ENCODE measurements around the gene TCTA.

The TCTA gene

DNA sequence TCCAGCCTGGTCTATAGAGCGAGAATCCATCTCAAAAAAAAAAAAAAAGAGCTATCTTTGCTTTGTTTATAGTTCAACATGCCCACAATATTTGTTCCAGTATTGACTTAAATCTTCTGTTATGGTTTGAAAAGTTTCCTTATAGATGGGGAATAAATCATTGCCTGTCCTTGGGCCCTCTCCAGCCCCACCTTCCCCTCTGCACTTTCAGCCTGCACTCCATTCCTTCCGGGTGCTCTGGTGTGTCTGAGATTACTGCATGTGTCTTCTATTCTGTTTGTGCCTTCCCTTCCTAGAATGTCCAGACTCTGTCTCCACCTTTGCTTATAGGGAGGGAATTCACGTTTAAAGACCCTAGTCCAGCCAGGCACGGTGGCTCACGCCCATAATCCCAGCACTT is 28.8 kb upstream of the TCTA start:
- Histone ChIP-seq H3K36me3 (ENCODE audit: control insufficient read depth, low read length) (peaks cover 17% of the 10 kb centered on the region), H3K27ac (ENCODE audit: low read depth, low read length) (no peak overlapping the region), H3F3A (ENCODE audit: control insufficient read depth, insufficient read depth) (0 out of 2 replicates have a peak, but pooled peaks cover 6% of the 10 kb centered on the region), H3K79me2 (ENCODE audit: control insufficient read depth, low read length) (peaks cover 98% of the 10 kb centered on the region), H4K20me1 (ENCODE audit: control insufficient read depth, insufficient read depth, low read depth, low read length) (peaks cover 24% of the 10 kb centered on the region; the same call in 1 of the 2 replicates), H3K9me3 (ENCODE audit: control insufficient read depth, insufficient read depth, low read length) (no peaks in the 10 kb centered on the region), H3K9me2 (replicated peaks; ENCODE audit: control insufficient read depth, low read length) (no peaks in the 10 kb centered on the region), H3K4me3 (ENCODE audit: low read length) (no peak overlapping the region), H3K4me2 (ENCODE audit: low read length) (no peak overlapping the region), H3K27me3 (ENCODE audit: control insufficient read depth, low read length) (no peaks in the 10 kb centered on the region), H3K4me1 (ENCODE audit: control insufficient read depth, low read length) (peaks cover 53% of the 10 kb centered on the region)
- TF ChIP-seq EZH2phosphoT487 (IDR thresholded peaks at IDR 0.05; ENCODE audit: borderline replicate concordance, low read length): no peak
- TF ChIP-seq, protein P1, sequence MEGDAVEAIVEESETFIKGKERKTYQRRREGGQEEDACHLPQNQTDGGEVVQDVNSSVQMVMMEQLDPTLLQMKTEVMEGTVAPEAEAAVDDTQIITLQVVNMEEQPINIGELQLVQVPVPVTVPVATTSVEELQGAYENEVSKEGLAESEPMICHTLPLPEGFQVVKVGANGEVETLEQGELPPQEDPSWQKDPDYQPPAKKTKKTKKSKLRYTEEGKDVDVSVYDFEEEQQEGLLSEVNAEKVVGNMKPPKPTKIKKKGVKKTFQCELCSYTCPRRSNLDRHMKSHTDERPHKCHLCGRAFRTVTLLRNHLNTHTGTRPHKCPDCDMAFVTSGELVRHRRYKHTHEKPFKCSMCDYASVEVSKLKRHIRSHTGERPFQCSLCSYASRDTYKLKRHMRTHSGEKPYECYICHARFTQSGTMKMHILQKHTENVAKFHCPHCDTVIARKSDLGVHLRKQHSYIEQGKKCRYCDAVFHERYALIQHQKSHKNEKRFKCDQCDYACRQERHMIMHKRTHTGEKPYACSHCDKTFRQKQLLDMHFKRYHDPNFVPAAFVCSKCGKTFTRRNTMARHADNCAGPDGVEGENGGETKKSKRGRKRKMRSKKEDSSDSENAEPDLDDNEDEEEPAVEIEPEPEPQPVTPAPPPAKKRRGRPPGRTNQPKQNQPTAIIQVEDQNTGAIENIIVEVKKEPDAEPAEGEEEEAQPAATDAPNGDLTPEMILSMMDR (IDR thresholded peaks at IDR 0.05; ENCODE audit: low read depth, low read length, poor library complexity, severe bottlenecking): no peak

DNA sequence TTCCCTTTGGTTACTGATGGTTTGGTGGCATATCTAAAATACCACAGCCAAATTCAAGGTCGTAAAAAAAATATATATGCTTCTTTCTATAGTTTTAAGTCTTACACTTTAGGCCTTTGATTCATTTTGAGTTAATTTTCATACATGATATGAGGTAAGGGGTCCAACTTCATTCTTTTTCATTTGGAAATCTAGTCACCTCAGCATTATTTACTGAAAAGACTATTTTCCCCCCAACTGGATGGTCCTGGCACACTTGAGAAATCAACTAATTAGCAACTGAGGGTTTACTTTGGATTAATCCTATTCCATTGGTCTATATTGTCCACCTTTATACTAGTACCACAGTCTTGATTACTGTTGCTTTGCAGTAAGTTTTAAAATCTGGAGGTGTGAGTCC is 26.6 kb upstream of the TCTA start:
- H3K4me2 ChIP-seq (ENCODE audit: low read length): peak overlapping the region; percentile 41
- H3K9me3 ChIP-seq (ENCODE audit: control insufficient read depth, insufficient read depth, low read length): no peaks in the 10 kb centered on the region

DNA sequence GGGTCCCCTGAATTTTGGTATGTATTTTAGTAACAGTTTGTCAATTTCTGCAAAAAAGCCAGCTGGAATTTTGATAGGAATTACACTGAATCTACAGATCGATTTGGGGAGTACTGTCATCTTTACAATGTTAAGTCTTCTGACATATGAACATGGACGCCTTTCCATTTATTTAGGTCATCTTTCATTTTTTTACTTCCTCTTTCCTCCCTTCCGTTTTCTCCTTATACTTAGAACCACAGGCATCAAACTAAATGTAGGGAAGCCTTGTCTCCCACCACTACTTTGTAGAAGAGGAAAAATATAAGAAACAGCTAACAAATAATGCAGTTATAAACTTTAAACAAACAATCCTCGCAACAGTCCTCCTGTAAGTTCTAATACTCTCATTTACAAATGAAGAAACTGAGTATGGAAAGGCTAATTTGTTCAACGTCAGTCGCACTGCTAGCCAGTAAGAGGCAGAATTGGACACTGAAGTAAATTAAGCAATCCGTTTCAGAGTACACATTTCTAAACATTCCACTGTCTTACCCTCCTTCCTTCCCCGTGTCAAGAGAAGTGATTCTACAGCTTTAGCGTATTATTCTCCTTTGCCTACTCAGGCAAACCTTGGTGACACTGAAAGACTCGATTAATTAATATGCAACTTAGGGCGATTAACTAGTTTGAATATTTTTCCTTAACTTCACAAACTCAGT is 26.0 kb upstream of the TCTA start:
- H3K27me3 ChIP-seq (ENCODE audit: control insufficient read depth, low read length): no peaks in the 10 kb centered on the region
- H3K4me1 ChIP-seq (ENCODE audit: control insufficient read depth, low read length): peaks cover 50% of the 10 kb centered on the region
- H3K4me2 ChIP-seq (ENCODE audit: low read length): peak overlapping the region; percentile 41
- no peak for TF ChIP-seq EZH2phosphoT487 (IDR thresholded peaks at IDR 0.05; ENCODE audit: borderline replicate concordance, low read length)
- TF ChIP-seq, protein P1 (IDR thresholded peaks at IDR 0.05; ENCODE audit: low read depth, low read length, poor library complexity, severe bottlenecking): no peak
- no peaks in the 10 kb centered on the region for H3K9me3 ChIP-seq (ENCODE audit: control insufficient read depth, insufficient read depth, low read length)
- H3K4me3 ChIP-seq (ENCODE audit: low read length): no peak overlapping the region; the same call in 1 of the 2 replicates
- H3K27ac ChIP-seq (ENCODE audit: low read depth, low read length): 0 out of 2 replicates have a peak overlapping the region, but pooled peaks have one; percentile 0
- H3K36me3 ChIP-seq (ENCODE audit: control insufficient read depth, low read length): peaks cover 30% of the 10 kb centered on the region
- peaks cover 29% of the 10 kb centered on the region; the same call in 1 of the 2 replicates for H4K20me1 ChIP-seq (ENCODE audit: control insufficient read depth, insufficient read depth, low read depth, low read length)
- peaks cover 98% of the 10 kb centered on the region for H3K79me2 ChIP-seq (ENCODE audit: control insufficient read depth, low read length)
- no peaks in the 10 kb centered on the region for H3F3A ChIP-seq (ENCODE audit: control insufficient read depth, insufficient read depth)
- no peaks in the 10 kb centered on the region for H3K9me2 ChIP-seq (replicated peaks; ENCODE audit: control insufficient read depth, low read length)

More for the DNA sequence above, 26.6 kb upstream of the TCTA start:
- H3K79me2 ChIP-seq (ENCODE audit: control insufficient read depth, low read length): peaks cover 98% of the 10 kb centered on the region
- no peaks in the 10 kb centered on the region for H3F3A ChIP-seq (ENCODE audit: control insufficient read depth, insufficient read depth)
- no peak overlapping the region for H3K27ac ChIP-seq (ENCODE audit: low read depth, low read length)
- no peaks in the 10 kb centered on the region for H3K27me3 ChIP-seq (ENCODE audit: control insufficient read depth, low read length)
- no peaks in the 10 kb centered on the region for H3K9me2 ChIP-seq (replicated peaks; ENCODE audit: control insufficient read depth, low read length)
- peaks cover 30% of the 10 kb centered on the region for H3K36me3 ChIP-seq (ENCODE audit: control insufficient read depth, low read length)
- H3K4me1 ChIP-seq (ENCODE audit: control insufficient read depth, low read length): peaks cover 53% of the 10 kb centered on the region
- peaks cover 28% of the 10 kb centered on the region; the same call in 1 of the 2 replicates for H4K20me1 ChIP-seq (ENCODE audit: control insufficient read depth, insufficient read depth, low read depth, low read length)
- TF ChIP-seq EZH2phosphoT487 (IDR thresholded peaks at IDR 0.05; ENCODE audit: borderline replicate concordance, low read length): no peak
- TF ChIP-seq, protein P1 (IDR thresholded peaks at IDR 0.05; ENCODE audit: low read depth, low read length, poor library complexity, severe bottlenecking): no peak
- no peak overlapping the region for H3K4me3 ChIP-seq (ENCODE audit: low read length)
